ENCODE data around the gene PEX11G. TPM values are rescaled to one million over a fixed set of nuclear protein-coding genes. Genes with fewer than 3 reads are reported as not detected.
"Not testable (repeated sequence)": the region's sequence is repeated elsewhere in the genome, so short reads cannot be mapped to it uniquely, and the experiment has no call there.

The PEX11G gene
- total RNA-seq, 1 donor from 2014 or later: 2.9 TPM

- DNase-seq: no peak
Measured at GRCh38 chr19:7463575-7463974, 25.3 kb downstream of the PEX11G start.

DNA sequence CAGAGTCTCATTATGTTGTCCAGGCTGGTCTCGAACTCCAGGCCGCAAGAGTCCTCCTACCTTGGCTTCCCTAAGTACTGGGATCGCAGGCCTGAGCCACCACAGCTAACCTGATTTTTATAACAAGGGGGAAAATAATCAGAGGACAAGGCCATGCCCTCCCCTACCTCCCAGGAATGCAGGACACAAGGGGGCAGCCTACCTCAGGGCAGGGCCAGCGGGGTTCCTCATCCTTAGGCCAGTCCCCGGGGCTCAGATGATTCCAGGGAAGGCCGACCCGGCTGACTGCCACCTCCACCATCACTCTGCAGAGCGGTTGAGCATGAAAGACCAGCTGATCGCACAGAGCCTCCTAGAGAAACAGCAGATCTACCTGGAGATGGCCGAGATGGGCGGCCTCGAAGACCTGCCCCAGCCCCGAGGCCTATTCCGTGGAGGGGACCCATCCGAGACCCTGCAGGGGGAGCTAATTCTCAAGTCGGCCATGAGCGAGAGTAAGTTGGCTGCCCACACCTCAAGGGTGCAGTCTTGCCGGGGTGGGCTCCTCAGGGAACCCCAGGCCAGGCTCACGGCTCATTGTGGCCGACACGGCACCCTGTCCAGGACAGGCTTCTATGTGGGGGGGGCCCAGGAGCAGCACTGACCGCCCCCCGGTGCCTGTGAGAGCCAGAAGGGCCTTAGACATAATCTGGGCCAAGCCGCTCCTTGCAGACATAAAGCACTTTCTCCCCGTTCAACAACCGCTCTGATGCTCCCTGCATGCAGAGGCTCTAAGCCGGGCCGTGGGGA, 26.8 kb downstream of the PEX11G start:
- DNase-seq: peak; percentile 24

GRCh38 chr19:7460562-7460966, 28.3 kb downstream of the PEX11G start:
- no peak for DNase-seq

- no peak for DNase-seq
Measured at GRCh38 chr19:7459773-7460172, 29.1 kb downstream of the PEX11G start.

DNA sequence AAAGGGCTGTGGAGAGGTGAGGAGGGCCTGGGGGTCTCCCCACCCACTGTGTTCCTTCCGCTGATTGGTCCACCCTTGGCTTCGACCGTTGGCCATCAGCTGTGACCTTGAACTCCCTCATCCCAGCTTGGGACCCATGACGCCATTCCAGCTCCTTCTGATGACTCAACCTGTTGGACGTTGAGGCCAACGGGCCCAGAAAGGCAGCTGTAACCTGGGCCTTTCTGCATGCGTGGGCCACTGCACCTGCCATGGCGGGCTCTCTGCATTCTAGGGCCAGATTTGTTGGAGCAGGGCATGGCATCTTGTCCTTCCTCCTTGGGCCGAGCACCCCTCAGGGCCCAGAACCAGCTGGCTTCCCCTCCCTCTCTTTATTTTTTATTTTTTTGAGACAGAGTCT, 30.2 kb downstream of the PEX11G start:
- DNase-seq: no peak

- no peak for DNase-seq
Measured at GRCh38 chr19:7456964-7457541, 31.8 kb downstream of the PEX11G start.

DNA sequence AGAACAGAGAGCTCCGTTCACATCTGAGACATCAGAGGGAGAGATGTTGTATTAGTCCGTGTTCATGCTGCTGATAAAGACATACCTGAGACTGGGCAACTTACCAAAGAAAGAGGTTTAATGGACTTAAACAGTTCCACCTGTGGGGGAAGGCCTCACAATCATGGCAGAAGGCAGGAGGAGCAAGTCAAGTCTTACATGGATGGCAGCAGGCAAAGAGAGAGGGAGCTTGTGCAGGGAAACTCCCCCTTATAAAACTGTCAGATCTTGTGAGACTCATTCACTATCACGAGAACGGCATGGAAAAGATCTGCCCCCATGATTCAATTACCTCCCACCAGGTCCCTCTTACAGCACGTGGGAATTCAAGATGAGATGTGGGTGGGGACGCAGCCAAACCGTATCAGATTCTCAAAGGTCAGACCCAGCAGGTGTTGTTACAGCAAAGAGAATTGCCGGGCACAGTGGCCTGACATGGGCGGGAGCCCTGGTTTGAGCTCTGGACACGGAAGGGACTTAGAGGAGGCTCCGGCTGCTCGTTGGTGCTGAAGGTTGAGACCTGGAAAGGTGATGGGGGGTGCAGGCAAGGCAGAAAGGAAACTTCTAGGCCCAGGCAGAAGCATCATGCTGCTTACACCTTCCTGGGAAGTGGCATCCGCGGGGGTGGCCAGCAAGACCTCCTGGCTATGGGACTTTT, 33.1 kb downstream of the PEX11G start:
- DNase-seq: no peak

- DNase-seq: no peak
Measured at GRCh38 chr19:7454998-7455397, 33.8 kb downstream of the PEX11G start.

DNA sequence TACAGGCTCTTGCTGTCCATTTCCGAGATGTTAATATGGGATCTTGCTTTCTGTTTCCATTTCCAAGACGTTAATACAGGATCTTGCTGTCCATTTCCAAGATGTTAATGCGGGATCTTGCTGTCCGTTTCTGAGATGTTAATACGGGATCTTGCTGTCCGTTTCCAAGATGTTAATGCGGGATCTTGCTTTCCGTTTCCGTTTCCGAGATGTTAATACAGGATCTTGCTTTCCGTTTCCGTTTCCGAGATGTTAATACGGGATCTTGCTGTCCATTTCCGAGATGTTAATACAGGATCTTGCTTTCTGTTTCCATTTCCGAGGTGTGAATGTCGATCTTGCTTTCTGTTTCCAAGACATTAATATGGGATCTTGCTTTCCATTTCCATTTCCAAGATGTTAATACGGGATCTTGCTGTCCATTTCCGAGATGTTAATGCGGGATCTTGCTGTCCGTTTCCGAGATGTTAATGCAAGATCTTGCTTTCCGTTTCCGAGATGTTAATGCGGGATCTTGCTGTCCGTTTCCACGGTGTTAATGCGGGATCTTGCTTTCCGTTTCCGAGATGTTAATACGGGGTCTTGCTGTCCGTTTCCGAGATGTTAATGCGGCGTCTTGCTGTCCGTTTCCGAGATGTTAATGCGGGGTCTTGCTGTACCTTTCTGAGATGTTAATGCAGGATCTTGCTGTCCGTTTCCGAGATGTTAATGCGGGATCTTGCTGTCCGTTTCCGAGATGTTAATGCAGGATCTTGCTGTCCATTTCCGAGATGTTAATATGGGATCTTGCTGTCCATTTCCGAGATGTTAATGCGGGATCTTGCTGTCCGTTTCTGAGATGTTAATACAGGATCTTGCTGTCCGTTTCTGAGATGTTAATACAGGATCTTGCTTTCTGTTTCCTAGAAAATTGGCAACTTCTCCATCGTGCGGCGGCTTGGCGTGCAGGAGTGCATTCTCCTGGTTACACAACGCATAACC, 38.3 kb downstream of the PEX11G start:
- peak; percentile 38 for DNase-seq

GRCh38 chr19:7449391-7450070, 39.3 kb downstream of the PEX11G start:
- not testable (repeated sequence) for DNase-seq

DNA sequence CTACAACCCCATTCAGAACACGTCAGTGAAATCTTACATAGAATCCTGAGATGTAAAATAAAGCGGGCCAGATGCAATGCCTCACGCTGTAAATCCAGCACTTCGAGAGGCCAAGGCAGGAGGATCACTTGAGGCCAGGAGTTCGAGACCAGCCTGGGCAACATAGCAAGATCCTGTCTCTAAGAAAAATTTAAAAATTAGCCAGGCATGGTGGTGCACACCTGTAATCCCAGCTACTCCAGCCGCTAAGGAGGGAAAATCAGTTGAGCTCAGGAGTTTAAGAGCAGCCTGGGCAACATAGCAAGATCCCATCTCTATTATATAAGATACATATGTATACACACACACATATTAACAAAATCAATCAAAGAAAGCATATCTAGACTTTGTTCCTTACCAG, 41.2 kb downstream of the PEX11G start:
- no peak for DNase-seq

GRCh38 chr19:7445104-7445503, 43.7 kb downstream of the PEX11G start:
- DNase-seq: no peak

DNA sequence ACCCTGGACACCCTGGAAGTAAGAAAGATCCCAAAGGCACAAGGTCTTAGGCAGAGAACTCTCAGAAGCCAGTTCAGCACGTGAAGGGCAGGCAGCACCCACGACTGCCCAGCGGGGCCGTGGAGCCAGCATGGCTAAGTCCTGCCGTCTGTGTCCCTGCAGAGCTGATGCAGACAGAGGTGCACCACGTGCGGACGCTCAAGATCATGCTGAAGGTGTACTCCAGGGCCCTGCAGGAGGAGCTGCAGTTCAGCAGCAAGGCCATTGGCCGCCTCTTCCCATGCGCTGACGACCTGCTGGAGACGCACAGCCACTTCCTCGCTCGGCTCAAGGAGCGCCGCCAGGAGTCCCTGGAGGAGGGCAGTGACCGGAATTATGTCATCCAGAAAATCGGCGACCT, 44.8 kb downstream of the PEX11G start:
- DNase-seq: no peak

DNA sequence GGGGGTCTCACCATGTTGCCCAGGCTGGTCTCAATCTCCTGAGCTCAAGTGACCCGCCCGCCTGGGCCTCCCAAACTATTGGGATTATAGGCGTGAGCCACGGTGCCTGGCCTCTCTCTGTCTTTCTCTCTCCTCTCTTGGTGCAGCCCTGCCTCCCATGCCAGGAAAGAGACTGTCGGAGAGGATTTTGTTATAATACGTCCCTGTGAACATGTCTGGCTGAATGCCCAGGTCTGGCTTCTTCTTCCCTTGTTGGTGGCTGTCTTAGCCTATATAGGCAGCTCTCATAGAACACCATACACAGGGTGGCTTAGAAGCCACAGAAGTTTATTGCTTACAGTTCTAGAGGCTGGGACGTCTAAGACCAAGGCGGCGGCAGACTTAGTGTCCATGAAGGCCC, 46.4 kb downstream of the PEX11G start:
- DNase-seq: peak; percentile 40

GRCh38 chr19:7441468-7442146, 47.2 kb downstream of the PEX11G start:
- DNase-seq: no peak

GRCh38 chr19:7440188-7440975, 48.5 kb downstream of the PEX11G start:
- DNase-seq: no peak

DNA sequence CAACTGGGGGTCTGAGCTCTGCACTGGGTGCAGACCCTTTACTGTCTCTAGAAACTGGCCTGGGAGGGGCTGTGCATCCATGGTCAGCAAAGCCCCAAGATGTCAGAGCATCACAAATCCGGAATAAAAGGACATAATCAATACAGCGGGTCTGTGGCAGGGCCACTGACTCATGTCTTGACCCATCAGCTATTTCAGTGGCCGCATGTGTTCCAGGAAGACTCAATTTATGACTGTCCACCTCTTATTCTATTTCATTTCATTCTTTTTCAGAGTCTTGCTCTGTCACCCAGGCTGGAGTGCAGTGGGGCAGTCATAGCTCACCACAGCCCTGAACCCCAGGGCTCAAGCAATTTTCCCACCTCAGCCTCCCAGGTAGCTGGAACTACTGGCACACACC, 53.2 kb downstream of the PEX11G start:
- DNase-seq: no peak

DNA sequence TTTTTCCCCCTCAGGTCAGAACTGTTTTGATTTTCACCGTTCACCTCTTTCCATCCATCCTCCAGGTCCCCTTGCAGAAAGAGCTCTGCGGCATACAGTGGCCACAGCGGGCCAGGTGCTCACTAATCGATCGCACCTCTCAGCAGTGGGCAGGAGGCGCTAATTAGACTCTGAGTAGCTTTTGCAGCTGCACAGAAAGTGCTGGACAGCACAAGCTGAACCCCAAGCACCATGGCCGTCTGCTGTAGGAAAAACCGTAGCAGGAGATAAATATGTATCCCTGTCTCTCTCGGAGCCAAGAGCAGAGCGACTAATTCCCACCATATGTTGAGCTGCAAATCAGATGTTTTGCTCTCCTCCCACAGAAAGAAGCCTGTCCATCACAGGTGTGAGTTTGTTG, 54.4 kb downstream of the PEX11G start:
- no peak for DNase-seq

- not testable (repeated sequence) for DNase-seq
Measured at GRCh38 chr19:7433456-7433855, 55.4 kb downstream of the PEX11G start.

- DNase-seq: no peak
Measured at GRCh38 chr19:7429638-7430282, 59.1 kb downstream of the PEX11G start.

Data from dermis blood vessel endothelial cell (primary cell).